Activated CD4-positive, alpha-beta T cell treated with anti-CD3 and anti-CD28 coated beads, Interleukin-2, amount 10 ng/mL, durations not matched to agents 7 days and 5 days (primary cell): ENCODE data around the gene EPHA1. TPM values are rescaled to one million over a fixed set of nuclear protein-coding genes. Genes with fewer than 3 reads are reported as not detected.

Experiments
- CTCF ChIA-PET: fragments of 350-600 bp; sonication (Branson Sonifier 250); formaldehyde crosslinking; loops from one replicate; lab custom pipeline; 2021; ENCODE audit warnings: antibody characterized with exemption; lab: Charles Lee
- POLR2A ChIA-PET: fragments of 350-600 bp; sonication (Branson Sonifier 250); formaldehyde crosslinking; loops from one replicate; lab custom pipeline; 2021; ENCODE audit warnings: antibody characterized with exemption; lab: Charles Lee
- DNase-seq: peaks from one replicate; pipeline ENCODE4 v3.0.0-alpha.2; 2020
- H3K27ac Mint-ChIP-seq: one replicate; pipeline ENCODE4 v1.8.0; 2021; ENCODE audit warnings: mild to moderate bottlenecking, moderate library complexity, mixed read lengths
- H3K27me3 Mint-ChIP-seq: one replicate; pipeline ENCODE4 v1.8.0; 2021; ENCODE audit warnings: mixed read lengths
- H3K36me3 Mint-ChIP-seq: one replicate; pipeline ENCODE4 v1.8.0; 2021; ENCODE audit warnings: low read depth, mixed read lengths
- H3K4me1 Mint-ChIP-seq: one replicate; pipeline ENCODE4 v1.8.0; 2021; ENCODE audit warnings: mixed read lengths
- H3K4me3 Mint-ChIP-seq: one replicate; pipeline ENCODE4 v1.8.0; 2021; ENCODE audit warnings: mild to moderate bottlenecking, moderate library complexity, mixed read lengths
- H3K9me3 Mint-ChIP-seq: one replicate; pipeline ENCODE4 v1.8.0; 2021; ENCODE audit warnings: mixed read lengths
- total RNA-seq, 2 experiments: library from RNA; stranded (reverse); gene quantifications; one replicate each; pipeline ENCODE4 v1.2.3, GENCODE V29; 2021

The EPHA1 gene
- total RNA-seq, 2 experiments from 2014 or later = 10.0 to 11.4 TPM

DNA sequence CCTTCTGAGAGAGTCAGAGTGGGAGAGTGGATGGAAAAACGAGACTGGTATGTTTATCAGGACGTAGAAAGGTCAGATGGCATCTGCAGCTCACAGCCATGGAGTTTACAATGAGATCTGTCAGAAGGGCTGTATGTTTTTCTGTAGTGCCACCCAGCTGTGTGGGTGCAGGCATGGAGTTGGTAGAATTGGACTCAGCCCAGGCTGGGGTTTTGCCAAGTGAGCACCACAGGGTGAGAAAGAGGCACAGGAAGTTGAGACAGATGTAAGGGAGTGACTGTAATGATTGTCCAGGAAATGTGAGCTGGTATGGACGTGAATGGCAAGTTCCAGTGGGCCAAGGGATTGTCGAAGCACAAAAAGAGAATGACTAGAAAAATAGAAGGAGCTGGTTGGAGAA is 36.6 kb downstream of the EPHA1 start:
- POLR2A ChIA-PET = interaction anchor here (0.5 to 0.7 kb wide), 2 partner anchors 61 to 127 kb away, joined by 3 read pairs; no protein-coding TSS in a partner anchor
- no peak for DNase-seq
- Mint-ChIP-seq H3K9me3 (no peaks in the 10 kb centered on the region), H3K4me3 (no peak overlapping the region), H3K27me3 (peaks cover 6% of the 10 kb centered on the region), H3K4me1 (peaks cover 46% of the 10 kb centered on the region), H3K27ac (no peak overlapping the region), H3K36me3 (no peaks in the 10 kb centered on the region)
- CTCF ChIA-PET = interaction anchor here (1.0 to 5.3 kb wide), 5 partner anchors 8 to 131 kb away, joined by 3 to 31 read pairs (median 4); partner anchors contain the start of gene ZYX

DNA sequence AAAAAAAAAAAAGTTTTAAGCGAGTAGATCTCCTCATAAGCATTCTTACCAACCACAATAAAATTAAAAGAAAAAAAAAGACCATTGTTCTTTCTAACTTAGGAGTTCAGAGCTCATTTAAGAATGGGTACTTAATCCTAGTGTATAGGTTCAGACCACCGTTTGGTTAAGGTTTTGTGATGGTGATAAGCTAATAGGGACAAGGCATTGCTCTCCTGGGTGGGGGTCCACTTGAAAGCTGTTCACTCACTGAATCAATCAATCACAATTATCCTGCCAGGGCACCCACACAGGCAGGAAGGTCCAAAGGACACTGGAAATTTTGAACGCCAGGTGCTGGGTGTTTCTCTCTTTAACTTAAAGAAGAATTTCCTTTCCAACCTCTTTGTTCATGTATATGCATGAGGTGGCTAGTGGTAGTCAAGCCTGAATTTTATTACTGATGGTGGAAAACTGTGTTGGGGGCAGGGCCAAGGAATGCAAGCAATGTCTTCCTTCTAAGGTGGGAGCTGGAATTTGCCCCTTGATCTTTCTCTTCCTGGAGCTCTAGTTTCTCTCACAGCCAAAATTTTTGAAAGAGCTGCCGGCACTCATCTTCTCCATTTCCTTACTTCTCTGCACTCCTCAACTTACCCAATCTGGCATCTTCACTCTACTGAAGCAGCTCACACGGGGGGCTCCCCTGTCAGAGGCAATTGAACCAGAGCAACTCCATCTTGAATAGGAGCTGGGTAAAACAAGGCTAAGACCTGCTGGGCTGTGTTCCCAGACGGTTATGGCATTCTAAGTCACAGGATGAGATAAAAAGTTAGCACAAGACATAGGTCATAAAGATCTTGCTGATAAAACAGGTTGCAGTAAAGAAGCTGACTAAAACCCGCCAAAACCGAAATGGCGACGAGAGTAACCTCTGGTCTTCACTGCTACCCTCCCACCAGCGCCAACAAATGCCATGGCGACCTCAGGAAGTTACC is 38.7 kb downstream of the EPHA1 start:
- H3K4me1 Mint-ChIP-seq = peaks cover 26% of the 10 kb centered on the region
- no peaks in the 10 kb centered on the region for H3K36me3 Mint-ChIP-seq
- H3K27ac Mint-ChIP-seq = no peak overlapping the region
- peaks cover 17% of the 10 kb centered on the region for H3K27me3 Mint-ChIP-seq
- POLR2A ChIA-PET = no interaction called here
- no peak overlapping the region for H3K4me3 Mint-ChIP-seq
- CTCF ChIA-PET = interaction anchor here (1.0 to 5.3 kb wide), 8 partner anchors 10 to 123 kb away, joined by 3 to 31 read pairs (median 3); partner anchors contain the start of gene ZYX
- no peaks in the 10 kb centered on the region for H3K9me3 Mint-ChIP-seq
- no peak for DNase-seq

DNA sequence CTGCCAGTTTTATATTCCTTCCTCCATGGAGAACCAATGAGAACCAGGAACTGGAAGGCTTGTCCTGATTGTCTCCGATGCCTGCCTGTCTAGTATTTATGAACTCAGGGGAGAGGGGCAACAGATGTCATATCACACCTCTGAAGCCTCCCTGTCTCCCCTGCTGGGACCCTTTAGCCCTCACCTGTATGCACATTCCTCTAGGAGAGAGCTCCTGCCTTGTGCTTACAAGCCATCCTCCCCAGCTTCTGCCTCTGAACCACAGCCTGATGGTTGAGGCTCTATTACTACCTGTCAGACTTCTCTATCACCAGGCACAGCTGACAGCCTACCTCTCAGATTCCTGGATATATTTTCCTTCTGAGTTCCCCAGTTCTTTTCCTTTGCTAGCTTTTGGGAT is 40.3 kb downstream of the EPHA1 start:
- POLR2A ChIA-PET = no interaction called here
- no peak for DNase-seq
- no peak overlapping the region for H3K4me3 Mint-ChIP-seq
- H3K9me3 Mint-ChIP-seq = no peaks in the 10 kb centered on the region
- peaks cover 13% of the 10 kb centered on the region for H3K4me1 Mint-ChIP-seq
- CTCF ChIA-PET = interaction anchor here (0.5 to 5.3 kb wide), 5 partner anchors 8 to 47 kb away, joined by 3 to 31 read pairs (median 3); partner anchors contain the start of gene ZYX
- H3K27ac Mint-ChIP-seq = no peak overlapping the region
- H3K27me3 Mint-ChIP-seq = peaks cover 33% of the 10 kb centered on the region
- no peaks in the 10 kb centered on the region for H3K36me3 Mint-ChIP-seq

DNA sequence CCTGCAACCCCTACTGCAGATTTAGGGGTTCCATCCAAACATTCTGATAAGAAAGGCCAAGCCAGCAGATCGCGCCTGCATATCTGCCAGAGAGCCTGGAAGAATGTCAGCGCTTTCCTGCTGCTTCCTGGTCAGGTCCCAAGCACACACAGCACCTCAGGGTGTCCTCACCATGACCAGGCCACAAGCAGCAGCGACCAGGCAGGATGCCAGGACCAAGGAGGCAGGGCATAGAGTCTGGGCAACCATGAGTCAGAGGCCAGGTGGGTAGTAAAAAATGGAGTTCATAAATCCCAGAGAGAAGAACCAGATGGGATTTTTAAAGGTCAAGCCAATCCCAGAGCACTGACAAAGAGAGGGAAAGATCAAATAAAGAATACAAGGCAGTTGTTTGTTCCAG is 40.7 kb downstream of the EPHA1 start:
- Mint-ChIP-seq H3K36me3 (no peaks in the 10 kb centered on the region), H3K9me3 (no peaks in the 10 kb centered on the region), H3K27ac (no peak overlapping the region), H3K27me3 (peaks cover 37% of the 10 kb centered on the region), H3K4me3 (no peak overlapping the region), H3K4me1 (peaks cover 15% of the 10 kb centered on the region)
- POLR2A ChIA-PET = no interaction called here
- DNase-seq = no peak
- CTCF ChIA-PET = interaction anchor here (0.5 to 5.3 kb wide), 5 partner anchors 8 to 32 kb away, joined by 3 to 31 read pairs (median 6); partner anchors contain the start of gene ZYX

DNA sequence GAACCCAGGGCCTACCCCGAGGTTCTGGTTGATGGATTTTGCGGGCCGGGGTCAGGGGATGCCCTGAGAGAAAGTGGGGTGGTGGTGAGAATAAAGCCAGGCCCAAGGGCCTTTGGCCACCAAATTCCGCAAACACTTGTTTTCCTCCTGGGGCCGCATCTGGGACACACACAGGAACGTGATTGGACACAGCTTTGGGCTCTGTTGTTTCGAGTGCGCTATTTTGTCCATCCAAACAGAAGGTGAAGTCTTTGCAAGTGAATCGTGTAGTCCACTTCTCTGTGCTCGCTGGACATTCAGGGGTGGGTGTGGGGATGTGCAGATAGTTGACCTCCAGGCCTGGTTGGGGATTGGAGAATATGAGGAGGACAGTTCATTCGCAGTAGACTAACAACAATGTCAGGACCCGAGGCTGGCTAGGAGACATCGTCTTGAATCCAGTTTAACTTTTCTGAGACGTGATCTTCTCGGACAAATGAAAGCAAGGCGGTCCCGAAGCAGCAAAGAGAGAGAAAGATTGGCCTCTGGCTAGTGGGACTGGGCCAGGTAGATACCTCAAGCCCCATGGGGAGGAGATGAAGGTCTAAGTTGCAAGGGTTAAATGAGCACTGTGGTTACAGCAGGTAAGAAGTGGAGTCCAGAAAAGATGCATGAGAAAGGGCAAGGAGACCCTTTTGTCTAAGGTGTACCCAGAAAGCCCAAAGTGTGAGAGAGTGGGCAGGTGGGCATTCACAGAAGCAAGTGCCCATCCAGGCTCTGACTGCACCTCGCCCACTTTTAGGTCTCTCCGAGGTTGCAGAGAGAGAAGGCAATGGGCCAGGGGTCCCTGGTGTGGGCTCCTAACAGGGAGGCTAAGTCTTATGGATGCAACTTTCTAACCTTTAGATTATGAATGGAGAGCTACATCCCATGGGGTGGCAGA is 45.4 kb downstream of the EPHA1 start:
- Mint-ChIP-seq H3K4me3 (peak overlapping the region; percentile 53), H3K4me1 (peaks cover 8% of the 10 kb centered on the region), H3K36me3 (no peaks in the 10 kb centered on the region), H3K27me3 (peaks cover 58% of the 10 kb centered on the region), H3K27ac (no peak overlapping the region), H3K9me3 (no peaks in the 10 kb centered on the region)
- DNase-seq = no peak
- POLR2A ChIA-PET = interaction anchor here (0.6 kb wide), 2 partner anchors 42 to 84 kb away, joined by 3 to 5 read pairs; no protein-coding TSS in a partner anchor
- CTCF ChIA-PET = interaction anchor here (0.7 to 1.0 kb wide), 4 partner anchors 15 to 116 kb away, joined by 3 to 4 read pairs (median 3); no protein-coding TSS in a partner anchor

DNA sequence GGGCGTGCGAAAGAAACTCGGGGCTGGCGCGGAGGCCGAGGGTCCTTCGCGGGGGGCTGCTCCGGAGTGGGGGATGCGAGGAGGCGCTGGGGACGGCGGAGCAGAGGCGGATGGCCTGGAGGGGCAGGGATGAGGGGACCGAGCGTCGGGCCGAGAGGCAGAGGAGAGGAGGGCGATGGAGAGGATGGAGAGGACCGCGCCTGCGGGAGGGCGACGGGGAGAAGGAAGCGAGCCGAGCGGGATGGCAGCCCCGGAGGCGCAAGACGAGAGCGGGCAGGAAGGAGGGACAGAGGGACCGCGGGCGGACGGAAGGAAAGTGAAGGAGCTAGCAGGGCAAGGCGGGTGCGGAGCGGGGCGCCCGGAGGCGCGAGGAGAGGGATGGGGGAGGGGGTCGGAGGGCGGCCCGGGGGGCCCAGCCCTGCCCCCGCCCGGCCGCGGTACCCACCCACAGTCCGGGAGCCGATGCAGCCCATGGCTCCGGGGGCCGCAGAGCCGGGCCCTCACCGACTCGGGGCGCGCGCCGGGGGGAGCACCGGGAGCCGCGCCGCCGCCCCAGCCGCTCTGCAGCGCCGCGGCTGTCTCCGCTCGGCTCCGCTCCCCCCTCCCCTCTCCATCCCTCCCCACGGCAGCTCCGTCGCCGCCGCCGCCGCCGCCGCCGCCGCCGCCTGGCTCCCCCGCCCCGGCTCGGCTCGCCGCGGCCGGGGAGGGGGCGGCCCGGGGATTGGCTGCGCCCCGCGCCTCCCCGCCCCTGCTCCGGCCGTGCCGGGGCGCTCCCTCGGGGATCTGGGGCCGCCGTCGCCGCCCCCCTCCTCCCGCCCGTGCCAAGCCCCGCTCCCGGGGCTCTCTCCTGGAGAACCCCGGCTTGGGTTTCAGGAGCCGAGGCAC is 46.3 kb downstream of the EPHA1 start, which contains the start of gene FAM131B:
Gene FAM131B (minus strand): TSS at position 583 of the 885 bp plus-strand sequence. CDS start 110 bp downstream, at position 473.
- Mint-ChIP-seq H3K4me3 (peak within 1 kb of the TSS; percentile 78), H3K4me1 (peaks cover 8% of the 10 kb centered on the region), H3K27me3 (peaks cover 63% of the 10 kb centered on the region), H3K9me3 (no peaks in the 10 kb centered on the region), H3K36me3 (no peaks in the 10 kb centered on the region), H3K27ac (no peak within 1 kb of the TSS)
- peak; percentile 35 for DNase-seq
- POLR2A ChIA-PET = no interaction called here
- CTCF ChIA-PET = interaction anchor here (0.9 to 2.0 kb wide), 2 partner anchors 14 to 17 kb away, joined by 4 to 8 read pairs; no protein-coding TSS in a partner anchor

DNA sequence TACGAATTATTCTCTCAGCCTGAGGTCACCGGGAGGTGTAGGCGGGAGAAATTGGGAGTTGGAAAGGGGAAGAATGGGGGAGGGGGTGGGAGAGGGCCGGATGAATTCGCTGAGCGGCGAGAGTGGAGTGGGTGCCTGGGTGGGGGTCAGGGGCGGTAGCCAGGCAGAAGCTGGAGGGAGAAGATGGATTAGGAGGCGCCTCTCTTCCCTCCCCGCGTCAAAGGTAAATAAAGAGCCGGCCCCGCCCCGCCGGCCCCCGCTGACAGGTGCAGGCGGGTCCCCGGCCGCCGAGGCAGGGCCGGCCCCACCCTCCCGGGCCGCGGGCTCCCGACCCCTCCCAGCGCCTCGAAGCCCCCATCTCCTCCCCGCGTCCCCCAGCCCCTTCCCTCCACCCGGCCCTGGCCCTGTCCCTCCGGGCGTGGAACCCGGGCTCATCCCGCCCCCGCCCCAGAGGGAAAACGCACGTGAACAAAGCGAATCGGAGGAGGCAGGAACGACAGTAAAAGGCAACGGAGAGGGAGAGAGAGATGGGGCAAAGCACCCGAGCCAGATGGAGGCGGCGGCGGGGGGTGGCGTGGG is 47.0 kb downstream of the EPHA1 start:
- Mint-ChIP-seq H3K4me3 (peak overlapping the region; percentile 78), H3K27ac (no peak overlapping the region), H3K36me3 (no peaks in the 10 kb centered on the region), H3K27me3 (peaks cover 66% of the 10 kb centered on the region), H3K9me3 (no peaks in the 10 kb centered on the region), H3K4me1 (peaks cover 8% of the 10 kb centered on the region)
- POLR2A ChIA-PET = no interaction called here
- CTCF ChIA-PET = interaction anchor here (1.7 to 2.0 kb wide), 2 partner anchors 16 to 18 kb away, joined by 6 to 8 read pairs; no protein-coding TSS in a partner anchor
- no peak for DNase-seq

DNA sequence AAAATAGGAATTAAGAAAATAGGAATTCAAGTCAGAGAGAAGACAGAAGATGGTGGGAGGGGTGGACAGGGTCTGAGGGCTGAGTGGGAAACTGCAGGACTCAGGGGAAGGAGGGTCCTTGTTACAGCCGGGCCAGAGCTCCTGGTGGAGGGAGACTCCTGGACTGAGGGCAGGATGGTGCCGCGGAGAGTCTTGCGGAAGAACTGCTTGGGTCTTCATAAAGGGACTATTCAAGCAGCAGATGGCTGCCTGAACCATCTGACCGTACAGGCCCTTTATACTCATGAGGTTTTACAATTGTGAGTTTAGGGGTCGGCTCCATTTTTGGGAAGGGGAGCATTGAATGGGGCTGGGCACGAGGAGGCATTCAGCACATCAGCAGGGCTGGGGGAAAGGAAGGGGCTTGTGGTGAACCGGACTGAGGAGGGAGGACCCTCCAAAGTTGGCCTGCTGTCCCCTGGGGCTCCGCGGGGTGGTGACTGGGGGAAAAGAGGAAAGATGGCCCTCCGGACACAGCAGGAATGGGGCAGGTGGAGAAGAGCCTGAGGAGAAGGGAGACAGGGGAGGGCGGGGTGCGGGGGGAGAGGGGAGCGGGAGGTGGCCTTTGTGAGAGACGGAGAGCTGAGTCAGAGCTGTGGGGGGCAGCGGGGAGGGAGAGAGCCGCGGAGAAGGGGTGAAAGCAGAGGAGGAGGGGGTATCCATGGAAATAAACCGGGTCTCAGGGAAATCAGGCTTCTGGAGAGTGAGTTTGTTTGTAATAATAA is 47.7 kb downstream of the EPHA1 start:
- H3K9me3 Mint-ChIP-seq = no peaks in the 10 kb centered on the region
- ChIA-PET POLR2A (no interaction called here), CTCF (interaction anchor here (1.0 to 2.3 kb wide), 8 partner anchors 8 to 120 kb away, joined by 3 to 11 read pairs (median 5); no protein-coding TSS in a partner anchor)
- DNase-seq = no peak
- no peaks in the 10 kb centered on the region for H3K36me3 Mint-ChIP-seq
- H3K4me3 Mint-ChIP-seq = peak overlapping the region; percentile 44
- no peak overlapping the region for H3K27ac Mint-ChIP-seq
- peaks cover 62% of the 10 kb centered on the region for H3K27me3 Mint-ChIP-seq
- peaks cover 8% of the 10 kb centered on the region for H3K4me1 Mint-ChIP-seq

DNA sequence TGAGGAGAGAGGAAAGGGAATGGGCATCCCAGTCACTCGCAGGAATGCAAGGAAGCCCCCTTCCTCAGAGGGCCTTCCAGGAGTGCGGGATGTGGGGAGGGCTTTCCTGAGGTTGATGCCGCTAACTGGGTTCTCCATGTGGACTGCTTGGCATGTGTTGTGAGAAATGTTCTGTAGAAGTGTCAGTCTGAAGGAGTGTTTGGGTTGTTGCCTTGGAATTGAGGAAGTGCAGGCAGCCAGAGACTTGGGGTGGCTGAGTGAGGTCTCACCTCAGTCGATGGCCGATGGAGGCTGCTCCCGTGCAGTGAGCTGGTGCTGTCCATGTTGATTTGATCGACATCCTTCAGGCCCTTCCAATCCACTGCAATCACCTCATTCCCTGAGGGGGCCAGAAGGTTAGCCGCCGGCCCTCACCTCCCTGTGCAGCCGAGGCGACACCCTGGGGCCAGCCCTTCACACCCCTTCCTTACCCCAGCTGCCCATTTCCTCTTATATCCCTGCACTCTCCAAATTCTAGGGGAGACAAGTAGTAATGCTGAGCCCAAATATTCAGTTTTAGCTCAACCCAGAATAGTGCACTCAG is 48.8 kb downstream of the EPHA1 start:
- no peak overlapping the region for H3K27ac Mint-ChIP-seq
- H3K36me3 Mint-ChIP-seq = no peaks in the 10 kb centered on the region
- DNase-seq = no peak
- peaks cover 8% of the 10 kb centered on the region for H3K4me1 Mint-ChIP-seq
- POLR2A ChIA-PET = no interaction called here
- CTCF ChIA-PET = interaction anchor here (1.1 to 2.3 kb wide), 8 partner anchors 9 to 40 kb away, joined by 3 to 11 read pairs (median 5); no protein-coding TSS in a partner anchor
- peaks cover 53% of the 10 kb centered on the region for H3K27me3 Mint-ChIP-seq
- no peak overlapping the region for H3K4me3 Mint-ChIP-seq
- no peaks in the 10 kb centered on the region for H3K9me3 Mint-ChIP-seq

DNA sequence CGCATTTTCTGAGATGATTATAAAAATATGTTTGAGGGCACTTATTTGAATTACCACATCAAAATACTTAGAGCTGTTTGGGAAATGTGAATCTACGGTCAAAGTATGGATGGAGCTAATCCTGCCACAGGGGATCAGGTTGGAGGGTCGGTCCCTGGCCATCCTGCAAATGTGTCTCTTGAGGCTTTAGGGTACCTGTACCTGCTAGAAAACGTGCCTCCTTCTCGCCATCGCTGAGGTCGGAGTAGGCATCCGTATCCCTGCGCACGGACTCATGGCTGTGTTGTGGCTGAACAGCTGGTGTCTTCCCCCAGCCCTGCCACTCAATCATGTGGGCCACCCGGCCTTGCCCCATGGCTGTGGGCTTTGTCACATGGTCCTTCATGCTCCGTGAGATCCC is 50.0 kb downstream of the EPHA1 start:
- ChIA-PET POLR2A (interaction anchor here (0.7 kb wide), 1 partner anchor 17 kb away, joined by 3 read pairs; no protein-coding TSS in a partner anchor), CTCF (interaction anchor here (0.6 to 2.3 kb wide), 3 partner anchors 17 to 201 kb away, joined by 3 to 11 read pairs (median 4); no protein-coding TSS in a partner anchor)
- Mint-ChIP-seq H3K4me1 (peaks cover 8% of the 10 kb centered on the region), H3K27me3 (peaks cover 41% of the 10 kb centered on the region), H3K4me3 (no peak overlapping the region), H3K36me3 (no peaks in the 10 kb centered on the region), H3K27ac (no peak overlapping the region), H3K9me3 (no peaks in the 10 kb centered on the region)
- no peak for DNase-seq
